Stimulated activated naive CD4-positive, alpha-beta T cell (primary cell): ENCODE results near the gene GPS1.

Experiments used
- DNase-seq, 6 experiments: peaks; one replicate each; lab custom pipeline; 2025; lab: John Stamatoyannopoulos, UW

The GPS1 gene

DNA sequence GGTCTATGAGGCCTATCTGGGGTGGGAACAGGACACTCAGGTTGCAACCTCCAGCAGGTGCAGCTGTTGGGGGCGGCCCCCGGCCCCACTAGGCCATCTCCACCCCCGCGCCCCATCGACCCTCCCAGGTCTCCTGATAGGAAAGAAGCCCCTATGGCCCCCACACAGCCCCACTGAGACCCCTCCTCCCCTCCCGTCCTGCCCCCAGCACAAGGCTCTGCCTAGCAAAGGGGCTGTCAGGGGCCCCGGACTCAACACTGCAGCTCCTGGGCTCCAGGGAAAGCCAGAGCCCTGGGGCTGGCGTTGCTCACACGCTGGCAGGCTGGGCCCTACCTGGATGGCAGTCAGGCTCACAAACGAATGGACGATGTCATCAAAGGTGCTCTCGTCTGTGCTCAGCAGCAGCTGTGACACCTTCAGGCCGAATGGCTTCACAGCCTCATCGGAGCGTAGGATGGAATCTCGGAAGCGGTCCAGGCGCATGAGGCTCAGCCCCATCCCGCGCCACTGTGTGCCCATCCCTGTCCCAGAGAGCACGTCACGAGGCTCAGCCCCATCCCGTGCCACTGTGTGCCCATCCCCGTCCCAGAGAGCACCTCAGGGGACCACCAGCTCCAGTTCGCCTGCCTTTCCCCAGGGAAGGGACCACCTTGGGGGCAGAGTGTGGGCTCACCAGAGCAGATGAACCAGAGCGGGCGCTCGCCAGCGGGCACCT is 39.0 kb downstream of the GPS1 start:
- DNase-seq = no peak

DNA sequence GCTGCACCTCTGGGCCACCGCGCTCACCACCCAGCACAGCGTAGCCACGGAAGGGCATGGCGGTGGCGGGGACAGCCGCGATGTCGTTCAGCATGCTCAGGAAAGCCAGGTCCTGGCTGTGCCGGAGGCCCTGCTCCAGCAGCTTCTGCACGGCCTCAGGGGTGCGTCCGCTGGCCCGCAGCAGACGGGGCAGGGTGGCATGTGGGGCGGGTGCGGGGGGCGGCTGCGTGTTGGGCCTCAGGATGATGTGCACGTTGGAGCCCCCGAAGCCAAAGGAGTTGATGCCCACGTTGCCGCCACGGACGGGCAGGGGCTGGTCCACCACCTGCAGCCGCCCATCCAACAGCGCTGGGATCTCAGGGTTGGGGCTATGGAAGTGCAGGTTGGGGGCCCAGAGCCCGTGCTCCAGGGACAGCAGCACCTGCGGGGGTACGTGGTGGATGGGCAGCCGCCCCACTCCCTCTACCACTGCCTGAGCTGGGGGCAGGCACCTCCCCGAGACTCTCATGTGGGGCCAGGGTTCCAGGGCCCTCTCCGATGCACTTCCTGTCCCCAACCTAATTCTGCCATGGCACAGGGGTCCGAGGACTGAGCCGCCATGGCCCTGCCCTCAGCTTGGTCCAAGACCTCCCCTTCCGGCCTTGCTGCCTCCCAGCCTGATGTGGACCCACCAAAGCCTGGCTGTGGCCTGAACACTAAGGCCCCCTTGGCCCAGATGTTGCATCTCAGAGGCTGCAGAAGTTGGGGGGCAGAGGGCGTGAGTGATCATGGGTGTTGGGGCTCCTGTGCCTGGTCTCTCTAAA is 39.8 kb downstream of the GPS1 start:
- no peak for DNase-seq

DNA sequence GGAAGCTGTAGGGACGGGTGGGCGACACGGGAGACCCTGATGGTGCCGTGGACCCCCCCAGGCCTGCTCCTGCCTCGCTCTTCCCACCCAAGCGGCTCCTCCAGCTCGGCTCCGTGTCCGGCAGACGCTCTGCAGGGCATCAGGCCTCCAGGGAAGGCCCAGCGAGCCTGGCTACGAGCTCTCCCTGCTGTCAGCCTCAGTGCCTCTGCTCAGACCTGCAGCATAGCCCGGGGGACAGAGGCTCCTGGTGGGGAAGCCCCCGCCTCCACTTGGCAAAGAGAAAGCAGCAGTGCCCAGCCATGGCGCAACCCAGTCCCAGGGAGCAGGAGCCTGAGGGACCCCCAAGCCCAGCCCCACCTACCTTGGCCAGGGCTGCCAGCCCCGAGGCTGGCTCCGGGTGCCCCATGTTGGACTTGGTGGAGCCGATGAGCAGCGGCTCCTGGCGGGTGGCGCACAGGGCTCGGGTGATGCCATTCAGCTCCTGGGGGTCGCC is 40.4 kb downstream of the GPS1 start:
- DNase-seq = no peak

DNA sequence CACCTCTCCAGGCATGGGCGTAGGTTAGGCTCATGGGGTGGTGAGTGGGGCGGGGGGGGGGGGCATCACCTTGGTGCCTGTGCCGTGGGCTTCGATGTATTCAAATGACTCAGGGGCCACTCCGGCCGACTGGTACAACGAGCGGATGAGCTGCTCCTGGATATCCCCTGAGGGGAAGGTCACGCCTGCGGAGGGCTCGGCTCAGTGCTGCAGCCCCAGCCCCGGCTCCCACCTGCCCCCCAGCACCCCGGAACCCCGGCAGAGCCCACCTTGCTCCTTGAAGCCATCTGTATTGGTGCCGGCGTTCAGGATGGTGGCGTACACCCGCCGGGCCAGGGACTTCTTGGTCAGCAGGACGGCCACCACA is 40.9 kb downstream of the GPS1 start:
- no peak for DNase-seq

DNA sequence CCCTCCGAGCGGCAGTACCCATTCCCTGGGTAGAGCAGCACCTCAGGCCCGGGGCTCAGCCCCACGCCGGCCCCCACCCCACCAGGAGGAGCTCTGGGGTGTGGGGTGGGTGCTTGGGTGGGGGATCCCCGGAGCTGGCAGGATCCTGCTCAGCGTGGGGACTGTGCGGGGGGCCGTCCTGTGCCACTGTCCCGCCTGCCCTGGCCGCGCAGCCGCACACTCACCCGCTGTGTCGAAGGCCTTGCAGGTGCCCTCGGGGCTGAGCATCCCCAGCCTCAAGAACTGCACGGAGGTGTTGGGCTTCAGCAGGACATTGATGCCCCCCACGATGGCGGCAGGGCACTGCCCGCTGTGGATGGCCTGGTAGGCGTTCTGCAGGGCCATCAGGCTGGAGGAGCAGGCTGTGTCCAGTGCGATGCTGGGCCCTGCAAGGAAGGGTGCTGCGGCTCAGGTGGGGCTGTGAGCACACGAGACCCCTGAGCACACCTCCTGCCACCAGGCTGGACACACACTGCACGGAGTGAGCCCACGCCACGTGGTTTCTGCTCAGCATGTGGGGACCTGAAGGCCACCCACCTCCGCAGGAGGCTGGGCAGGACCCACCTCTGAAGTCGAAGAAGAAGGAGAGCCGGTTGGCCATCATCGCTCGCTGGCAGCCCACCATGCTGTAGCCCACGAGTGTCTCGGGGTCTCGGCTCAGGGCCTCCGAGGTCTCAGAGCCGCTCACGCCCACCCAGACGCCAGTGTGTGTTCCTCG is 41.5 kb downstream of the GPS1 start:
- no peak for DNase-seq

DNA sequence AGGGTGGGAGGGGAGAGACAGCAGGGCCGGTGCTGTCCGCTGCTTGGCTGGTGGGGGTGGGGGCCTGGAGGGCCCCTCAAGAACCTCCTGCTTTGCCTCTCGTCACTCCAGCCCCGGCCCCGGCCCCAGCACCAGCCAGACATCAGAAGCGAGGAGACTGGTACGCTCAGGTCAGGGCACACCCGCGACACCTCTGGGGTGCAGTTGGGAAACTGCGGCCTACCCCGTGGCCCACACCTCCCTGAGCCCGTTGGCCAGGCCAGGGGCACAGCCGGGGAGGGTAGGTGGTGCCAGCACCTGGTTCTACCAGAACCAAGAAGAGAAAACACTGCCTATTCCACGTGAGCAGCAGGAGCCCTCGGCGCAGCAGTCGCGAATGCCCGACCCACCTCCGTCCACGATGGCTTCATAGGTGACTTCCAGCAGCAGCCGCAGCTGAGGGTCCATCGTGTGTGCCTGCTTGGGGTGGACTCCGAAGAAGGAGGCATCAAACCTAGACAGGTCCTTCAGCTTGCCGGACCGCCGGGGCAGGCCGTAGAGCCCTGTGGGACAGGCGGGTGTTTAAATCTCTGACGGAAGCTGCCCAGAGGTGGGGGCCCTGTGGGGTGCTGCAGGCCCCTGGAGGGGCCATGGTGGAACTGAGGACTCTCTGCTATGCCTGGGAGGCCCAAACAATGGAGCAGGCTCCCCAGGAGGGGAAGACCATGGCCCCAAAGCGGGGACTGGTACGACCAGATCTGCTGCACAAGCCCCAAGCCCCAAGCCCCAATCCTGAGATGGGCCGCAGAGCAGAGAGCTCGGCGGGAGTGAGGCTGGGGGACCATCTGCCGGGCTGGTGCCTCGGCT is 43.5 kb downstream of the GPS1 start:
- no peak for DNase-seq

DNA sequence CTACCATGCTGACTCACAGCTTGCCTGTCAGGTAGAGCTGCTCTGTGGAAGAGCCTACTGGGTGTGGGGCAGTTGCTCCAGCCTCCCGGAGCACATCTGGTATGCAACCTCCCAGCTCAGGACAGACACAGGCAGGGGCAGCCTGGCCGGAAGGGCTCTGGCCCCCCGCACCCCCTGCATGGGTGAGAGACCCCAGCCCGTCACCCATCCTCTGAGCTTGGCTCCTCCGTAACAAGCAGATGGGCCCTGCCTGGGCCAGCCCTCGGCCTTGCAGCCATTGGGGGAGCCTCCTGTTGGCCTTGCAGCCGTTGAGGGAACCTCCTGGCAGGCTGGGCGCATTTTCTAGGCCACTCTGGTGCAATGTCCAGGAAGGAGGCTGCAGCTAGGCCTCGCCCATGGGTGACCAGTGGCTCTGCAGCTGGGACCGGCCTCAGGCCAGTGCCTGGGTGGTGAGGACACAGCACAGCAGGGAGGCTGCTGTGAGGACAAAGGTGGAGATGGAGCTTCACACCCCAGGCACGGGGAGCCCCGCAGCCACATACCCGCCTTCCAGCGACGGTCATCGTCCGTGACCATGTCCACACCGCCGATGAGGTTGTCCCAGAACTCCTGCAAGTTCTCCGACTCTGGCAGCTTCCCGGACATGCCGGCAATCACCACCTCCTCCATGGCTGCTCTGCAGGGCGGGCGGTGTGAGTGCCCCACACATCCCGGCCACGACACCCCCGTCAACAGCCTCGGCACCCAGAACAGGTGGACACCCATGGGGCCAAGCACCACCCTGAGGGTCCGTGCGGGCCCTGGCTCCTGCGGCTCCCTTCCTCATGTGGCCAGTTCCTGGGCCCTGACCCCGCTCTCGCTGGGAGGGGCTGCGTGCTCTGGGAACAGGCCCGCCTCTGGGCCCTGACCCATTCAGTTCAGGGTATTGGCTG is 44.3 kb downstream of the GPS1 start:
- DNase-seq = no peak

DNA sequence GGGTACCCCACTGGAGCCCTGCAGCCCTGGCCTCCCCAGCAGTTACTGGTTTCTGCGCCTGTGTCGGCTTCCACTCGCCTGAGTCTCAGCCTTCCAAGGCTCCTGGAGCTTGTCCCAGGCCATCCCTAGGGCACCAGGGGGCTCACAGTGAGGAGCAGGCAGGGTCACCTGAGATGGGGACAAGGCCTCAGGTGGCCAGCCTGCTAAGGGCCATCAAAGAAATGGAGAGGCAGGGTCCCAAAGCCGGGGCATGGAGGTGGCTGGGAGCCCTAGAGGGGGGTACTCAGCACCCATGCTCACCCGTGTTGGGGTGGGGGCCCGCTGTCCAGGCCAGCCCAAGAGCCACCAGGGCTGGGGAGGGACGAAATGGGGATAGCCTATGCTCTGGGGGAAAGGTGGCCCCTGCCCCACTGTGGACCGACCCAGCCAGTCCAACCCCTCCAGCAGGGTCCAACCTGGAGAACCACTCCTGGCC is 45.0 kb downstream of the GPS1 start:
- no peak for DNase-seq

DNA sequence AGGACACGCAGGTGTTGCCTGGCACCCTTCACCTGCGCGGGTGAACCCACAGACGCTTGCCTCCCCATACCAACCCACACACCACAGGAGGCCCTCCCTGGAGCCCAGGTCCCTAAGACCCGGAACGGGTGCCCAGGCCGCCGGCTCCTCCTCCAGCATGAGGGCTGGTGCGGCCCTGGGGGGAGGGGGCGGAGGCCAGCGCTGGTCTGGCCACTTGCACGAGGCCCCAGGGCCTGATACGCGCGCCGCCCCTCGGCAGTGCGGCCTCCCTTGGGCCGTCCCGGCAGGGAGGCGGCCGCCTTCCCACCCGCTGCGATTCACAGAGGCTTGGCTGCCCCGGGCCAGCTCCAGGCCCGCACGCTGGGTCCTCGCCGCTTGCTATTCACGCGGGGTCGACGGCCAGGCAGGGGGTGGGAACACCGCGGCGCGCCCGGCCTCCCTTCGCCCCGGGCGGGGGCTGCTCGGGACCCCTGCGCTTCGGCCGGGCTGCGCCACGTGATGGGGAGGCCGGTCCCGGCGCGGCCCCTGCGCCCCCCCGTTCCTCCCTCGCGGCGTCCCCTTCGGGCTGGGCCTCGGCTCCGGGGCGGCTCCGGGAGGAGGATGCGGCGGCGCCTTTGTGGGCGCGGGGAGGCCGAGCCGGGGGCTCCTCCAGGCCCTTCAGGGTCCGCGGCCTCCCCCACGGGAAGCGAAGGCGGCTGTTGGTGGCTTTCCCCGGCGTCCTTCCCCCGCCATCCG is 45.7 kb downstream of the GPS1 start:
- DNase-seq = peak in 2 of 6 experiments; percentile 25 to 56

DNA sequence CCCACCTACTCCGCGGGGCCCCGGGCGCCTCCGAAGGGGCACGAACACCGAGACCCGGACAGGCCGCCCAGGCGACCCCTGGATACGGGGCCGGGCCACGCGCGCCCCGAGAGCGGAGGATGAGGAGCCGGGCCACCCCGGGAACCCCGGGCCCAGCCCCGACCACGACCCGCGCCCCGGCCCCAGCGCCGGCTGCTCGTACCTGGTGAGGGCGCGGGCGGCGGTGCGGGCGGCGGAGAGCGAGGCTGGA is 46.1 kb downstream of the GPS1 start:
- DNase-seq = peak in 2 of 6 experiments; percentile 44 to 62

DNA sequence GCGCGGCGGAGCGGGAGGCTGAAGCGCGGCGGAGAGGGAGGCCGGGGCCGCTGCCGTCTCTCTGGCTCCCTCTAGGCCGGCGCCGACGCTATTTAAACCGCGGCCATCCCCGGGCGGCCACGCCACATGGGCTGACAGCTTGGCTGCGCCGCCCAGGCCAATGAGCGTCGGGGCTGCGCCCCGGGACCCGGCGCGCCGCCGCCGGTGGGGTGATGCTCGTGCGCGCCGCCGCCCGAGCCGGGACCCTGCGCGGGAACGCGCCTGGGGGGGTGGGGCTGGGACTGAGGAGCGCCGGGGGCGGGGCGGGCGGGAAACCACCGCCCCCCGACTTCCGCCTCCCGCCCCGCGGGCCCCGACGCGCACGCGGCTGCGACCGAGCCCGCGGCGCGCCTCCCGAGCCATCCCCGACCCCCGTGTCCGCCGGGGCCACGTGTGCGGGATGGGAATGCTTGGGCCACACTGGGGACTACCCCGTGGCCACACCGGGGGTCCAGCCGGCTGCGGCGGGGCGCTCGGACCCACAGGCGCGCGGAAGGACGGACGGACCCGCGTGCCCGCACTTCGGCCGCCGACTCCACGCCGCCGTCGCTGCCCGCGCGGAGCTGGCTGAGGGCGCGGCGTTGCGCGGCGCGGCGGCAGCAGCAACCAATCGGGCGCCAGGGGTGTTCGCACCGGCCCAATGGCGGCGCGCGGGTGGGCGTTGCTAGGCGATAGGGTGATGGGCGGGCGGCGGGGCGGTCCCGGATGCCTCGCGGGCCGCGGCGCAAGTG is 46.7 kb downstream of the GPS1 start, which contains the start of gene FASN:
Gene FASN (minus strand): TSS at position 68 of the 770 bp plus-strand sequence. CDS start 1,791 bp downstream, outside the sequence.
- DNase-seq = peak; percentile 82 to 97 (median 87)

DNA sequence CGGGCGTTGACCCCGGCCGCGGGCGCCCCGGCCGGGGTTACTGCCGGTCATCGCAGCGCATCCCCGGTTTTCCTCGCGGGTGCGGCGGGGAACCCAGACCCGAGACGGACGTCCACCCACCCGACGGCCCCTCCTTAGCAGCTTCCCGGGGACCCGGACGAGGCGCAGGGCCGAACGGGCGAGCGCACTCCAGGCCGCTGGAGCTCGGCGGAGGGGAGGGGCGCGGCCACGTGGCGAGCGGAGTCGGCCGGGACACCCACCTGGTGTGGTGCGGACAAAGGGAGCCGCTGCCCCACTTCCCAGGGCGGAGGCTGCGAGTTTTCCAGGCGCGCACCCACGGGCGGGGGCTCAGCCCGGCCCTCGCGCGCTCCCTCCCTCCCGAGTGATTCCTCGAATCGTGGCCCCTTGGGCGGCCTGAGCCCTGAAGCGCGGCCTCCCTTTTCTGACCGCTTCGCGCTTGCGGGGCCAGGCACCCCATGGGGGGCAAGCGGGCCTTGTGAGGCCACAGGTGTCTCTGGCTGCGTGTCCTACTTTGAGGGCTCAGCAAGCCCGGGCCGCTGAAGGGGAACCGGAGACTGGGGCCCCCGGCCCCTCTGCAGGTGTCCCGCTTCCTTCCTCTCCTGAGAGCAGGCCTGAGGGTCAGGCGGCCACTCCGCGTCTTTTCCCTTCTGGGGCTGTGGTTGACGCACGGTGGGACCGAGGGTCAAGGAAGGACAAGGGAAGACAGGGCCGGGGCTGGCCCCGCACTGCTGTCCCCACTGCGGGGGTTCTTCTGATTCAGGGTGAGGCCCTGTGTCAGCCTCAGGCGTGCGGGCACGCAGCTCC is 47.5 kb downstream of the GPS1 start:
- DNase-seq = peak in 3 of 6 experiments; percentile 34 to 63 (median 44)

DNA sequence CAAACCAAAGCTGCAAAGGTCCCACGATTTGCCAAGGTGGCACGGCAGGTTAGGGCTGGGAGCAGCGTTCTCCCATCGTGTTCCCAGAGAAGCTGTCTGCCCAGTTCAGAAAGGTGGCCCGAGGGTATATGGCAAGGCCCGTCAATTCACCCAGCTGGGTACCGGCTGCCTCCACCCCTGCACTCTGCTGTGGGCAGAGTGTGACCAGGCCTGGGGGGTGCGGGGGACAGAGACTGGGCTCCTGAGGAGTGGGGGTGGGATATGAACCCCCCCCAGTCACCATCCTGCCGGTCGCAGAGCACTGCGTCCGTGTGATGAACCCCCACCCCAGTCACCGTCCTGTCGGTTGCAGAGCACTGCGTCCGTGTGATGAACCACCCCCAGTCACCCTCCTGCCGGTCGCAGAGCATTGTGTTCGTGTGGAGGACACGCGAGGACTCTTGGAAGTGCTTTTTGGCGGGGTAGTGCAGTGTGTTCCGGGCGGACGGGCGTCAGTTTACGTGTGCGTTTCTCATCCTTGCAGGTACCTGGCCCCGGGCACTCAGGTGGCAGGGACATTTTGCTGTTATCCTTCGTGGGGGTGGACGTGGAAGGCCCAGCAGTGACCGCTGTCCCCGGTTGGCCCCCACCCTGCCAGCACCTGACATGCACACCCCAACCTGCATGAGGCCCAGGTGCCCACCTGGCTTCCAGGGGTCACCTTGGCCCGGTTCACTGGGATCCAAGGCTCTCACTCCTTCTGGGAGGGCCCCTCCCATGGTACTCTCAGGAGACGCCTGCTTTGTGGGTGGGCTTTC is 49.0 kb downstream of the GPS1 start:
- DNase-seq = no peak

DNA sequence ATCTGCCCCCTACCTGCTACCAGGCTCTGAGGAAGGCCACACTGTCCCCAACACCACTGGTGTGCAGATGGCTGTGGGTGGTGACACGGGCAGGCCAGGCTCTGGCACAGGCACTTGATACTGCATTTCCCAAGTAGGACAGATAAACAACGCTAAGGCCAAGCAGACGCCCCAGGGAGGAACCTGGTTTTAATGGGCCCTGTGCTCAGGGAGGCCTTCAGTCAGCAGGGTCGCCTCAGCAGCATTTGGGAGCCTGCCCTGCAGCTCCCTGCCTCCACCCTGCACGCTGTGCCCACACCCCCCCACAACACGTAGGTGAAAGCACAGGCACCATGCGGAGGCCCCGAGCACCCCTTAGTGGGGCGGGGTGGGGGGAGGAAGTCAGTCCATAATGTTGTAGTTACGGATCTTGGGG is 49.6 kb downstream of the GPS1 start:
- DNase-seq = no peak

DNA sequence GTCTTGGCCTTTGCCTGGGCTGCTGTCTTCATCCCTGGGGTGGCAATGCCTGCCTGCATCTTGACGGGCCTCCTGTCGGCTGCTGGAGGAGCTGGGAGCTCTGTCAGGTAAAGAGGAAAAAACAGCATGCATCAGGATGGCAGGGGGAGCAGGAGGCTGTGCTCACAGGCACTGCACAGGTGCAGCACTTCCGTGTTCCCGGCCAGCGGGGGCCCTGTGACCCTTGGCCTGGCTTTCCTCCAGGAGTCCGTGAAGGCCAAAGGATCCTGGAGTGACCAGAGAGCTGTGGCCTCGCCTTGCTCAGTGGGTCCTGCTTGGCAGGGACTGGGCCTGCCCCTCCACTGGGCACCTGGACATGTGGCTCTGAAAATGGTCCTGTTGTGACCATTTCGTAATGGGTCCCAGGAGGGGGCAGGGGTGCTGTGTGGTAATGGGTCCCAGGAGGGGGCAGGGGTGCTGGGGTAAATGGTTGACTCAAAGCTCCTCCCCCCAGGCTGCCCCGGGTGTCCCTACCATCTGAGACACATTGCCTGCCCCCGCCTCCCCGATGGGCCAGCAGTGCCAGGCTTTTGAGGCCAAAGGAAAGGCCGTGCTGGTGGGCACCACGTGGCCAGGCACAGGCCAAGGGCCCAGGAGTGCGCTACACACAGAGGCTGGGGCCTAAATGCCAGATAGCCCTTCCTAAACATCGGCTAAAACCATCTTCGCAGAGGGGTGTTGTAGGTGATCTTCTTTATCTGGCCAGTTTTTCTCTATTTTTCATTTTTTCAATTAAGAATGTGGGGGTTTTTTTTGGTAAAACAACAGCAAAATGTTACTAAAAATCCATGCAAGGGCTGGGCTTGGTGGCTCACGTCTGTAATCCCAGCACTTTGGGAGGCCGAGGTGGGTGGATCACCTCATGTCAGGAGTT is 50.3 kb downstream of the GPS1 start:
- DNase-seq = no peak
